Left renal pelvis (tissue), 4 donors: ENCODE results near the gene ZNF112. TPM values are rescaled to one million over a fixed set of nuclear protein-coding genes. Genes with fewer than 3 reads are reported as not detected.

ENCODE experiments used
- DNase-seq, 4 donors: peaks; one replicate each; pipeline ENCODE4 v3.0.0-alpha.2; 2013; ENCODE audit warnings: low read depth in 4 of 4, low spot score in 3 of 4
- polyA plus RNA-seq, 4 donors: library from polyadenylated mRNA; unstranded; fragments of 120-200 nt; gene quantifications; one replicate each; pipeline ENCODE4 v1.2.1, GENCODE V29; 2013; ENCODE audit not compliant: insufficient read length in 4 of 4

The ZNF112 gene
- polyA plus RNA-seq, 4 donors = 9.9 to 15.9 (median 12.2) TPM

DNA sequence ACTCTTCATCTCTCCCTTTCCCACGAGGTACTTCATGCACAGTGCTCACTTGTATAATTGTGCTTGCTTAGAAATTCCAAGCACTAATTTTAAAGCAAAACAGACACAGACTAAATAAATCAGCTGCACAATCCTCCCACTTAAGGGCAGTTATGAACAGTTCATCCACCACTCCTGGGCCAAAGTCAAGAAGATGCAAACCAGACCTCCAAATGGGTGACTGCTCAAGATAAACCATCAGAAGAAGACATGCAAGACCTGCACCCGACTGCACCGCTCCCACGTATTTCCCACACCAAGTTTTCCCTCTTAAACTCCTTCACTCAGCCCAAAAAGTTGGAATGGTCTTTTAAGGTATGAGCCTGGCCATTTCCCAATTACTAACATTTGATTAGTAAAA, 71.5 kb downstream of the ZNF112 start:
- no peak for DNase-seq

- DNase-seq = no peak
Observed at GRCh38 chr19:44282846-44283245, 73.6 kb downstream of the ZNF112 start.

DNA sequence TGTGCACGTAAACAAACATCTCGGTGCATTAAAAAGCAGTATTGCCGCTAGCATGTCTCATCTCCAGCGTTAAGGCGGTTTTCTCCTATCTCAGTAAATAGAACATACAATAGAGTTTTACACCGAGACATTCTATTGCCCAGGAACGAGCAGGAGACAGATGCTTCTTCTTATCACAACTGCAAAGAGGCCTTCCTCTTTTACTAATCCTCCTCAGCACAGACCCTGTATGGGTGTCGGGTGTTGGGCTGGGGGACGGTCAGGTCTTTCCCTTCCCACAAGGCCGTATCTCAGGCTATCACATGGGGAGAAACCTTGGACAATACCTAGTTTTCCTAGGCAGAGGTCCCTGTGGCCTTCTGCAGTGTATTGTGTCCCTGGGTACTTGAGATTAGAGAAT, 75.6 kb downstream of the ZNF112 start:
- DNase-seq = no peak

DNA sequence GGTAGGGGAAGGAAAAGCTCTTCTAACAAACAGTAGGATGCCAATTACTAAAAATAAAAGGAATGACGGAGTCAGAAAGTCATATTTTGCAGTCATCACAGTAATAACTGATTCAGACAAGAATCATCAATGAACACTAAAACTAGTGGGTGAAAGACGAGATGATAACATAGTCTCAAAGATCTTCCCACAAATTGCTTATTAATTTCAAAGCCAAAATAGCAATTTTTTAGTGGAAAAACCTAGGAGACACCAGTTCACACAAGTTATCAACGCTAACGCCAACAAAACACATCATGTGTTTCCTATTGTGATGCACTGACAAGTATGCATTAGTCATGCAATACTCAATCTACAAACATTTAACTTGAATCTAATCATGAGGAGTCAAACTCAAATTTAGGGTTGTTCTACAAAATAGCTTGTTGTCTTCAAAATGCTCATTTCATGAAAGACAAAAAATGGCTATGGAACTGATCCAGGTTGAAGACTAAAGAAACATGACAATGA, 78.2 kb downstream of the ZNF112 start:
- DNase-seq = no peak

DNA sequence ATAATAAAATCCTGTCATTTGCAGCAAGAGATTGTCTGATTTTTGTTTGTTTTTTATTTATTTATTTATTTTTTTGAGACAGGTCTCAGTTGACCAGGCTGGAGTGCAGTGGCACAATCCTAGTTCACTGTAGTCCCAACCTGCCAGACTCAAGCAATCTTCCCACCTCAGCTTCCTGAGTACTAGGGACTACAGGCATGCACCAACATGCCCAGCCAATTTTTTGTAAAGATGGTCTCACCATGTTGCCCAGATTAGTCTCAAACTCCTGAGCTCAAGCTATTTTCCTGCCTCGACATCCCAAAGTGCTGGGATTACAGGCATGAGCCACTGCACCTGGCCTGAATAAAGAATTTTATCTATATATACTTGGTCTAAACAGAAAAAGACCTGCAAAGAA, 79.1 kb downstream of the ZNF112 start:
- no peak for DNase-seq

Other genes starting within 250 kb of the ZNF112 start
- 10 to 100 TPM in 2 of 4 donors, 1 to 10 TPM in 2; 9.5 to 11.3 (median 9.8) TPM for gene ZNF225, start 243.3 kb downstream of the ZNF112 start, polyA plus RNA-seq
- gene ZNF234, start 215.1 kb downstream of the ZNF112 start, polyA plus RNA-seq = 10 to 100 TPM; 13.2 to 19.9 (median 14.4) TPM
- 10 to 100 TPM; 23.5 to 29.9 (median 25.2) TPM for gene ZNF226, start 191.6 kb downstream of the ZNF112 start, polyA plus RNA-seq
- gene ZNF227, start 144.1 kb downstream of the ZNF112 start, polyA plus RNA-seq = 10 to 100 TPM; 24.1 to 31.2 (median 28.0) TPM
- 1 to 10 TPM; 2.5 to 7.8 (median 6.6) TPM for gene ZNF233, start 96.8 kb downstream of the ZNF112 start, polyA plus RNA-seq
- gene ZNF235, start 51.7 kb downstream of the ZNF112 start, polyA plus RNA-seq = 10 to 100 TPM in 3 of 4 donors, 1 to 10 TPM in 1; 7.6 to 13.1 (median 11.8) TPM
- 10 to 100 TPM in 3 of 4 donors, 1 to 10 TPM in 1; 6.4 to 11.4 (median 10.8) TPM for gene ZNF285, start 44.9 kb upstream of the ZNF112 start, polyA plus RNA-seq
- 10 to 100 TPM in 3 of 4 donors, 1 to 10 TPM in 1; 9.1 to 16.7 (median 14.5) TPM for gene ZNF229, start 91.8 kb upstream of the ZNF112 start, polyA plus RNA-seq
- gene ZNF180, start 143.8 kb upstream of the ZNF112 start, polyA plus RNA-seq = 10 to 100 TPM; 13.9 to 19.2 (median 15.6) TPM
- not detected for gene CEACAM20, start 173.0 kb upstream of the ZNF112 start, polyA plus RNA-seq